Measurements from ENCODE around the gene KNL1.

Gene KNL1

GRCh38 chr15:40618906-40619305, 24.9 kb downstream of the KNL1 start:
- TF ChIP-seq CTCF (IDR thresholded peaks at IDR 0.05), result no peak
- Histone ChIP-seq H3K9me3 (no peaks in the 10 kb centered on the region), H3K36me3 (peaks cover 26% of the 10 kb centered on the region), H3K4me3 (ENCODE audit: low read depth in 1 of 2, low read length in 1 of 2) (no peak overlapping the region), H3K4me1 (ENCODE audit: control insufficient read depth in 1 of 2, insufficient read depth in 1 of 2, low read depth in 1 of 2, low read length in 1 of 2) (peaks cover 12 to 13% of the 10 kb centered on the region in 2 experiments), H3K27me3 (no peaks in the 10 kb centered on the region), H3K27ac (no peak overlapping the region)

GRCh38 chr15:40623361-40623760, 29.3 kb downstream of the KNL1 start:
- TF ChIP-seq CTCF (IDR thresholded peaks at IDR 0.05), result no peak
- H3K9me3 ChIP-seq, result no peaks in the 10 kb centered on the region
- no peak overlapping the region for H3K4me3 ChIP-seq (ENCODE audit: low read depth in 1 of 2, low read length in 1 of 2)
- H3K27ac ChIP-seq, result no peak overlapping the region
- peaks cover 38% of the 10 kb centered on the region for H3K36me3 ChIP-seq
- H3K4me1 ChIP-seq (ENCODE audit: control insufficient read depth in 1 of 2, insufficient read depth in 1 of 2, low read depth in 1 of 2, low read length in 1 of 2), result peaks cover 2 to 3% of the 10 kb centered on the region in 2 experiments
- H3K27me3 ChIP-seq, result no peaks in the 10 kb centered on the region

- no peaks in the 10 kb centered on the region for H3K27me3 ChIP-seq
- no peak overlapping the region for H3K27ac ChIP-seq
- no peak overlapping the region for H3K4me3 ChIP-seq (ENCODE audit: low read depth in 1 of 2, low read length in 1 of 2)
- no peaks in the 10 kb centered on the region for H3K4me1 ChIP-seq (ENCODE audit: control insufficient read depth in 1 of 2, insufficient read depth in 1 of 2, low read depth in 1 of 2, low read length in 1 of 2)
- H3K36me3 ChIP-seq, result peaks cover 32% of the 10 kb centered on the region
- no peaks in the 10 kb centered on the region for H3K9me3 ChIP-seq
- no peak for TF ChIP-seq CTCF (IDR thresholded peaks at IDR 0.05)
Observed at GRCh38 chr15:40630313-40630712, 36.3 kb downstream of the KNL1 start.

- H3K36me3 ChIP-seq, result peaks cover 42% of the 10 kb centered on the region
Observed at GRCh38 chr15:40633178-40633577, 39.1 kb downstream of the KNL1 start.

GRCh38 chr15:40637221-40637745, 43.2 kb downstream of the KNL1 start:
- no peaks in the 10 kb centered on the region for H3K9me3 ChIP-seq
- H3K27ac ChIP-seq, result no peak overlapping the region
- peaks cover 46% of the 10 kb centered on the region for H3K36me3 ChIP-seq
- no peaks in the 10 kb centered on the region for H3K27me3 ChIP-seq
- no peaks in the 10 kb centered on the region for H3K4me1 ChIP-seq (ENCODE audit: control insufficient read depth in 1 of 2, insufficient read depth in 1 of 2, low read depth in 1 of 2, low read length in 1 of 2)
- no peak for TF ChIP-seq CTCF (IDR thresholded peaks at IDR 0.05)
- no peak overlapping the region for H3K4me3 ChIP-seq (ENCODE audit: low read depth in 1 of 2, low read length in 1 of 2)

More at GRCh38 chr15:40633178-40633577, 39.1 kb downstream of the KNL1 start:
- Histone ChIP-seq H3K9me3 (no peaks in the 10 kb centered on the region), H3K27ac (no peak overlapping the region), H3K4me3 (ENCODE audit: low read depth in 1 of 2, low read length in 1 of 2) (no peak overlapping the region), H3K4me1 (ENCODE audit: control insufficient read depth in 1 of 2, insufficient read depth in 1 of 2, low read depth in 1 of 2, low read length in 1 of 2) (no peaks in the 10 kb centered on the region), H3K27me3 (no peaks in the 10 kb centered on the region)
- no peak for TF ChIP-seq CTCF (IDR thresholded peaks at IDR 0.05)

GRCh38 chr15:40639677-40640076, 45.6 kb downstream of the KNL1 start:
- H3K4me1 ChIP-seq (ENCODE audit: control insufficient read depth in 1 of 2, insufficient read depth in 1 of 2, low read depth in 1 of 2, low read length in 1 of 2), result no peaks in the 10 kb centered on the region
- no peaks in the 10 kb centered on the region for H3K9me3 ChIP-seq
- no peak overlapping the region for H3K4me3 ChIP-seq (ENCODE audit: low read depth in 1 of 2, low read length in 1 of 2)
- no peak overlapping the region for H3K27ac ChIP-seq
- no peaks in the 10 kb centered on the region for H3K27me3 ChIP-seq
- TF ChIP-seq CTCF (IDR thresholded peaks at IDR 0.05), result no peak
- H3K36me3 ChIP-seq, result peaks cover 65% of the 10 kb centered on the region
